ENCODE data around the gene INVS.
"Not testable (repeated sequence)": the region's sequence is repeated elsewhere in the genome, so short reads cannot be mapped to it uniquely, and the experiment has no call there.

Gene INVS

GRCh38 chr9:100098887-100099721, at the start of gene INVS, which contains the start of gene ERP44:
Gene INVS, plus strand, starts transcription at chr9:100099243. Its CDS starts 5,279 bp downstream, at chr9:100104522.
Gene ERP44, minus strand, starts transcription at chr9:100099000. Its CDS starts 160 bp downstream, at chr9:100098840.
- DNase-seq = peak; percentile 98

- DNase-seq = no peak
Observed at GRCh38 chr9:100049551-100049950, 49.5 kb upstream of the INVS start.

- DNase-seq = no peak
Observed at GRCh38 chr9:100052375-100052774, 46.7 kb upstream of the INVS start.

- DNase-seq = no peak
Observed at GRCh38 chr9:100056561-100056960, 42.5 kb upstream of the INVS start.

- DNase-seq = no peak
Observed at GRCh38 chr9:100057624-100058023, 41.4 kb upstream of the INVS start.

- DNase-seq = no peak
Observed at GRCh38 chr9:100058699-100059579, 40.1 kb upstream of the INVS start.

GRCh38 chr9:100062683-100063082, 36.4 kb upstream of the INVS start:
- not testable (repeated sequence) for DNase-seq

- no peak for DNase-seq
Observed at GRCh38 chr9:100063185-100063584, 35.9 kb upstream of the INVS start.

GRCh38 chr9:100064872-100065581, 34.0 kb upstream of the INVS start:
- DNase-seq = no peak

GRCh38 chr9:100066539-100066938, 32.5 kb upstream of the INVS start:
- no peak for DNase-seq

GRCh38 chr9:100067990-100068389, 31.1 kb upstream of the INVS start:
- DNase-seq = not testable (repeated sequence)

- DNase-seq = not testable (repeated sequence)
Observed at GRCh38 chr9:100069068-100069467, 30.0 kb upstream of the INVS start.

- no peak for DNase-seq
Observed at GRCh38 chr9:100070104-100071041, 28.7 kb upstream of the INVS start.

- no peak for DNase-seq
Observed at GRCh38 chr9:100071271-100071670, 27.8 kb upstream of the INVS start.

GRCh38 chr9:100072805-100073204, 26.2 kb upstream of the INVS start:
- DNase-seq = no peak

GRCh38 chr9:100074093-100074492, 24.9 kb upstream of the INVS start:
- DNase-seq = no peak

GRCh38 chr9:100074989-100075388, 24.1 kb upstream of the INVS start:
- DNase-seq = no peak

- not testable (repeated sequence) for DNase-seq
Observed at GRCh38 chr9:100076256-100076655, 22.8 kb upstream of the INVS start.

- DNase-seq = no peak
Observed at GRCh38 chr9:100082782-100083181, 16.3 kb upstream of the INVS start.

- DNase-seq = no peak
Observed at GRCh38 chr9:100083448-100084127, 15.5 kb upstream of the INVS start.

- no peak for DNase-seq
Observed at GRCh38 chr9:100084128-100084453, 15.0 kb upstream of the INVS start.

All from activated naive CD4-positive, alpha-beta T cell treated with Interleukin-2 at 50 U/mL for 16 hours (primary cell).